ENCODE measurements around the gene CD48.
"Not testable (repeated sequence)": the region's sequence is repeated elsewhere in the genome, so short reads cannot be mapped to it uniquely, and the experiment has no call there.

Gene CD48

DNA sequence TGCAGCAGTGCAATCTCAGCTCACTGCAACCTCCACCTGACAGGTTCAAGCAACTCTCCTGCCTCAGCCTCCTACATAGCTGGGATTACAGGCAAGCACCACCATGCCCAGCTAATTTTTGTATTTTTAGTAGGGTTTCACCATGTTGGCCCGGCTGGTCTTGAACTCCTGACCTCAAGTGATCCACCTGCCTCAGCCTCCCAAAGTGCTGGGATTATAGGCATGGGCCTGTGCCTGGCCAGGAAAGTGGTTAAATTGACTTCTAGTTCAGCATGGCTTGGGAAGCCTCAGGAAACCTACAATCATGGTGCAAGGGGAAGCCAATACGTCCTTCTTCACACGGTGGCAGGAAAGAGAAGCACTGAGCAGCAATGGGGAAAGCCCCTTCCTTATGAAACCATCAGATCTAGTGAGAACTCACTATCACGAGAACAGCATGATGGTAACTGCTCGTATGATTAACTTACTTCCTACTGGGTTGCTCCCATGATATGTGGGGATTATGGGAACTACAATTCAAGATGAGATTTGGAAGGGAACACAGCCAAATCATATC, 981 bp upstream of the CD48 start:
- not testable (repeated sequence) for DNase-seq

DNA sequence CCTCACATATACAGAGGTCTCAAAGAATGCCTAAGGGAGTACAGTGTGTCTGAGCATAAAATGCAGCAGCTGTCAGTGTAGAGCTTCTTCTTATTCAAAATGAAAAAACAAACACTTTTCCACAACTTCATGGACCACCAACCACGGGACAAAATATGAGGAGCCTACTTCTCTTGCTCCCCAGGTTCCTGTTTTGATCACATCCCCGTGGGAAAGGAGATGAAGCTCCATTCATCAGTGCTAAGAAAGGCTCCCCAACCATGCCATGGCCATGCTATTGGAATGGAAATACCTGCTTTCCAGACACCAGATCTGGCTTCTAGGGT, 383 bp downstream of the CD48 start:
- no peak for DNase-seq

DNA sequence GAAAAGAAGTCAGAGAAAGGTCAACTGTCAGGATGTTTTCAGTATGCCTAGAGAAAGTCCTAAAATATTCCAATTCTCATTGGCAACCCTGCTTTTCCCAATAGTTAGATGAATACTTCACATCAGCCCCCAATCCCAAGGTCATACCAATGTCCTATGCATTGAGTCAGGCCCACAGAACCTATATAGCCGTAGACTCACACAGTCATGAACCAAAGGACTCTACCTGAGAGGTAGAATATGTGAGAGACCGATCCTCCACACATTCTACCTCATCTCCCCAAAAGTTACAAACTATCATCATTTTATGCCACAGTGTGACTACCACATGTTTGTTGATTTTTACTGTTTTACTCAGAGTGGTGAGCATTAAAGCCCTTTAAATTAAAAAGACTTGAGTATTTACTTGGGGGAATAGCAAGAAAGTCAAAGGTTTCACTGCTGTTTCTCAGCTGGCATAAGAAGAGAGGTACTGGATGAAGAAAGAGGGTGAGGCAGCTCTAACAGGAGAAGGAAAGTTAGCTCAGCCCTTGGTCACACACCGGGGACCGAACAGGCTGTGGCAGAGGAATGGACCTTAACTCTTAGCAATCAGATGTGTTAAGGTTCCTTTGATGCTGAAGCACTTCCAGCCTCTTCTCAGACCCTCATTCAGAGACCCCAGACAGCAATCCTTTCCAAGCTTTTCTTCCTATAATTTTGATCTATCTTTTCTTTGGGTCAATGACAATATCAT, 937 bp downstream of the CD48 start:
- no peak for DNase-seq

DNA sequence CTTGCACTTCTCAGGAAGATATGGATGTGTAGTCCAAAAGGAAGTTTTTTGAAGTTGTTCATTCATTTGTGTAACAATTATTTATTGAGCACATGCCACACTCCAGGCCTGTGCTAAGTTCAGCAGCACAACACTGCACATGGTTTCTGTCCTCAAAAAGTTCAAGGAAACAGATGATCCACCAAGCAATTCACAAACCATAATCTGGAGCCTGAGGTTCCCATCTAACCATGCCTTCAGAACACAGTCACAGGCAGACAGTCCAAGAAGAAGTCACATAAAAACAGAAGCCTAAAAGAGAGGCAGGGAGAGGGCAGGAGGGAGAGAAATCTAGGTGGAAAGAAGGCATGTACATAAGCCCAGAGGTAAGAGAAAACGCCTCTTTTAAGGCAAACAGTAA, 1.9 kb downstream of the CD48 start:
- no peak for DNase-seq

DNA sequence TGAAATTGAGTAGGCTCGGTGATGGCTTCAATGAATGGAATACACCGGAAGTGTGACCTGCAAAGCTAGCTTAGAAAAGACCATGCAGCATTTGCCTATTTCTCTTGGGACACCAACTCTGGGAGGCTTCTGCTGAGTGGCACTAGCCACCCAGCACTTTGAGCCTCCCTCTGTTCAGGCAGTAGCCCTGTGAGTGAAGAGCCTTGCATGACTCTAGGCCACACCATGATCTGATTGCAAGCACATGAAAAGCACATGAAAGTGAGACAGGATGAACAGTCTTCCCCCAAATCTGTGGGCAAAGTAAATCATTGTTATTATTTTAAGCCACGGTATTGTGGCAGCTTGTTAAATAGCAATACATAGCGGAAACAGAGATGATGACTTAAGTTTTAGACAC, 2.8 kb downstream of the CD48 start:
- DNase-seq = no peak

DNA sequence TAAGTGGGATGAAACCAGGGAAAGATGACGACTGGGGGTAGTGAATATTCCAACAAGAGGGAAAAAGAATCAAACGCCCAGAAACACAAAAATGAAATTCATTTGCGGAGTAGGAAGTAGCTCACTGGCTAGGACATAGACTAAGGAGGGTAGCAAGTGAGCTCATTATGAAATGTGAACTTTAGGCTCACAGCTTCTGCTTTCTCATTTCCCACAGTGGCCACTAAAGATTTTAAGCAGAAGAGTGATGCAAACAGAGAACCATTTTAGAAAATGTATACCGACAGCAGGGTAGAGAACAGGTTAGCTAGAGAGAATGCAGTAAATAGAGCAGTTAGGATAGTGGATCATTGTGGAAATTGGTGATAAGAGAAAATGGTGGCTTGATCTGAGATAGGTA, 3.5 kb downstream of the CD48 start:
- no peak for DNase-seq

DNA sequence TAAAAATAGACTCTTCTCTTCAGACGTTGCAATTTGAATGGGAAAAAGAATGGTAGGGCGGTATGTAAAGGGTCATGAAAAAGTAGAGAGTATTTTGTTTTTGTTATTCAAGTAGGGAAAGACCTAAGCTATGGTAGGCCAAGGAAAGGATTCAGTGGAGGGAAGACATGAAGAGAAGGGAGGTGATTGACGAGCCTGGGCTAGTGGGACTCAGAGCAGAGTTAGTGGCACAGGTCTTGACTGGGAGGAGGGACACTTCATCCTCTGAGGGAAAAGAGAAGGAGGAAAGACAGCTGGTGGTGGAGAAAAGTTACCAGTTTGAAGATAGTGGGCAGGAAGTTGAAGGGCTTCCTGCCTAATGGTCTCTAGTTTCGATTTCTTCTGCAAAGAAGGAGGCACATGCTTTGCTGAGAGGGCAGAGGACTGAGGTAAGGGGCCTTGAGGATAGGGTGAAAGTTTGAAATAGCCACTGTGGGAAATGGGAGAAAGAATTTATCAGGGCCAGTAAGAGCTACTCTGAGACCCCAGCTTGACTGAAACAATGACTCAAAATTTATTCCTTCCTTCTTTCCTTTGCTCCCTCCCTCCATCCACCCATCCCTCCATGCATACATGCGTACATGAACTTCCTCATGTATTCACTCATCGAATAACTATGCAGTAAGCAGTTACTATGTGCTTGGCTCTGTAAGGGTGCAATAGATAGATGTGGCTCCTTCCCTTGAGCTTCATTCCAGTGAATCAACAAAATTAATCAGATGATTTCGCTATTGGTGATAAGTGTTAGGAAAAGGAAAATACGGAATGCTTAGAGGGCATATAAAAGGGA, 4.2 kb downstream of the CD48 start:
- no peak for DNase-seq

DNA sequence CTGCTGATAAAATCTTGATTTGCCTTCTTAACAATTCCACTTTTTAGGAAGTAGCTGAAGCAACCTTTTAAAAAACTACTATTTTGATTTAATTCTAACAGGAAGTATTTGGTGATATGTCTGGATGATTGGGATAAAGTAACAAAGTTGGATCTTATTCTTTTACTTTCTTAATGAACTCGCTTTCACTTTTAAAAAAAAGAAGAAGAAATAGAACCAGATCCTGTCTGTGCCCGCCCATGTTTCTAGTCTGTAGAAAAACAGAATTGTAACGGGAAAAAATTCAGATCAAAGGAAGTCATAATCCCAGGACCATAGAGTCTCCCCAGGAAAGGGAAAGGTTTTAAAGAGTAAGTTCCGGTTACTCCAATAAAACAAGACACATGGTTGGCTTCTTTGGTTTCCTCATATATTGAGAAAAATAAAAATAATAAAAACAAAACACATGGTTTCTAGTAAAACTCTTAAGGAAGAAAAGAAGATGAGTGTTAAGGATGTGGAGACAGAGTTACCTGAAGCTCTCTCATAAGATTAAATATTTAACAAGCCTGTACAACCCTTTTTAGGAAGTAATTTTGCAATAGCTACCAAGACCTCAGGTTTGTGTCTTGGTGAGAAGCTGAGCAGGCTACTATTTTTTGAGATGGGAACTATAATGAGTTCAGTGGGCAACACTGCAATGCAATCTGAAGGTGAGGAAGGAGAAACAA, 4.9 kb downstream of the CD48 start:
- DNase-seq = no peak

DNA sequence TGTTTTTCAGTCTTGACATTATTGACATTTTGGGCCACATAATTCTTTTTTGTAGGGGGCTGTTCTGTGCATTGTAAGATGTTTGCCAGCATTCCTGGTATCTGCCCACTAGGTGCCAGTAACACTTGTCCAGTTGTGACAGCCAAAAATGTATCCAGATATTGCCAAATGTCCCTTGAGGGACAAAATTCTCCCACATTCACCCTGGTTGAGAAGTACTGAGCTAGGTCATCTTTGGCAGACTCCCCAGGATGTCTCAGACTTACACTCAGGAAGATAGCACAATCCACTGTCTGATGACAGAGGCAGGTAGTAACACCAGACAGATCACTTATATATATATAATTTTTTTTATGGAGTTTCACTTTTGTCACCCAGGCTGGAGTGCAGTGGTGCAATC, 5.9 kb downstream of the CD48 start:
- no peak for DNase-seq

DNA sequence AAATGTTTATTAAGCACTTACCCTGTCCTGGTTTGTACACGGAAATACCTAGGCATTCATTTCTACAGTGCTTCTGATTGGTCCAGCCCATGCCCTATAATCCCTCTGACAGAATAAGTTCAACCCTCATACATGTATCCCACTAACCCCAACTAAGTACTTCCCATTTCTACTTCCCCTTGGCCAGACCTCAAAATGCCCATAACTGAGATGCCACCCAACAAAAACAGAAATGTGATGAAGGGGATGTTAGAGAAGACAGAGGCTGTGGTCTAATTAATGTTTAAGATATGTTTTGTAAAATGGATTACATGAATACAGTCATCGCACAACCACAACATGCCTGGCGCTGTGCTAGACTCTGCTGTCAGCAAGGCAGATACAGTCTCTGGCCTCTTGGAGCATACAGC, 6.4 kb downstream of the CD48 start:
- not testable (repeated sequence) for DNase-seq

DNA sequence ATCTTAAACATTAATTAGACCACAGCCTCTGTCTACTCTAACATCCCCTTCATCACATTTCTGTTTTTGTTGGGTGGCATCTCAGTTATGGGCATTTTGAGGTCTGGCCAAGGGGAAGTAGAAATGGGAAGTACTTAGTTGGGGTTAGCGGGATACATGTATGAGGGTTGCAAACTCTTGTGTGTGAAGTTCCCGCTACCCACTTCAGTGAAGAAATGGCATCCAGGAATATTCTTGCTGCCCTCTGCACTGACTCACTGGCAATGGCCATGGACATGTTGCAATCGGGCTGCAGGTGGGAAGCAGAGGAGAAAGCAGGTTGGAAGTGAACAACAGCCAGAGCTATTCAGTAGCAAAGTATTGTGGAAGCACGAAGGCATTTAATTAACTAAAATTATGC, 7.4 kb downstream of the CD48 start:
- no peak for DNase-seq

DNA sequence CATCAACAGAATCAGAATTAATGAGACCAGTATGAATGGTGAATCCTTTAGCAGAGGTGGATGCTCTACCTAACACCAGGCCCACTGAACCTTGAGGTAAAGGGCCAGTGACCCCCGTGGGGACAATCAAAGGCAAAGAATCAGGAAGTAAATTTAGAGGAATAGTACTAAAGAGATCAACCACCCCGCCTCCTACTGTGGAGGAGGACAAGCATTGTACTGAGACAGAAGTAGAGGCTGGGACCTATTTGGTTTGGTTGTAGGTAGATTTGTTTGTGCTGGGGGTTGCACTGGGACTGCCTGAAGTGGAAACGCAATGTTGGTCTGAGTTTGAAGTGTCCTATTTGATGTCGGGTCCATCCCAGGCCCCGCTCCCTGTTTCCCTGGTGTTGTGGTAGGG, 9.5 kb downstream of the CD48 start:
- no peak for DNase-seq

DNA sequence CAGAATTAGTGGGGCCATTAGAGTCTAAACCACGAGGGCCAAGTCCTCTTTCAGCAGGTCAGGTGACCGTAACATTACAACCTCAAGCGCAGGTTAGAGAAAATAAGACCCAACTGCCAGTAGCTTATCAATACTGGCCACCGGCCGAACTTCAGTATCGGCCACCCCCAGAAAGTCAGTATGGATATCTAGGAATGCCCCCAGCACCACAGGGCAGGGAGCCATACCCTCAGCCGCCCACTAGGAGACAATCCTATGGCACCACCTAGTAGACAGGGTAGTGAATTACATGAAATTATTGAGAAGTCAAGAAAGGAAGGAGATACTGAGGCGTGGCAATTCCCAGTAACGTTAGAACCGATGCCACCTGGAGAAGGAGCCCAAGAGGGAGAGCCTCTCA, 19.2 kb downstream of the CD48 start:
- not testable (repeated sequence) for DNase-seq

DNA sequence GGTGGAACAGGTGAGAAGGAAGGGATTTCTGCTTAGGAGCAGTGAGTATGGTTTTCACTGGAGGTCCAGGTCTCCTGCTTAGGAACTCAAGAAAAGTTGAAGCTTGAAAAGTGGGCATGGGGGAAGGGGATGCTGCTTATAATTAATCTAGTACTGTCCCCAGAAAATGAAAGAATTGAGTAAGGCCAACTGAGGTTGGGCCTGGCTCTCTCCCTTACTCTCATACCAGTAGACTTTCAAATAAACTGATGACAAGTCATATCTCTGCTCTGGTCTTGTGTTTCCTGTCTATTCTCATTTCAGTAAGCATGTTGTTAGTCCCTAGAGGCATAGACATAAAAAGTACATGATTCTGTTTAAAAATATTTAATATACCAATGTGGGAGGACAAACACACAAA, 26.4 kb downstream of the CD48 start:
- DNase-seq = no peak

DNA sequence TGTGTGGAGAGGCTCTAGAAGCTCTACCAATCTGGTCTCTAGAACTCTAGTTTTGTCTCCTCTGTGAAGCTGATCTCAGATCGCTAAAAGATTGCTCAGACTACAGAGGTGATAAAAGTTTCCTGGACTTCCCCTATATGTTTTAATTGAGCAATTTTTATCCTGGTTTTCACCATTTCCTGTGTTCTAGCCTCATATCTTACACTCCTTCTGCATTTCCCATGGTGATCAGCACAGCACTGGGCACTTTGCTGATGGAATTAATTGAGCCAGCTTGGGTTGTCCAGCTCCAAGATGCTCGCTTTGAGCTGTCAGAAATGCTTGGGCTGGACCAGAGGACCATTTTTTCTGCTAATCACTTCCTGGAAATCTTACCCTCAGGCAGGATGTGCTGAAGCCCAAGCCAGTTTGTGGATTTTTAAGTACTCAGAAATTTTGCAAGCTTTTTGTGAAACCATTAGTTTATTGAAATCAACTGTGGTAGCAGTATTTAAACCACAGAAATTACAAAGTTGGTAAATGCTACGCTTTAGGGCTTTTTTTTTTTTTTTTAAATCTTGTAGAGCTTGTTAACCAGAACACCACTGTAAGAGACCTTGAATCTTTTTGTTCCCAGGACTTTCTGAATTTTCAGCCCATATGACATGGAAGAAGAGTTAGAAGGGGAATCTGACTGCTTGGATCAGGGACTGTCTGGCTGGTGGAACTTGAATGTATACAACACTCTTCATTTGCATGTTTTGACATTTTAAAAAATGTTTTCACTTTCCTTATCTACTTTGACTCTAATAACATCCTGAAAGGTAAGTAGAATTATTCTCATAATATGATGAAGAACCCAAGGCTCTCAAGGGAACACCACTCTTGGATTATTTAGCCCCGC, 28.4 kb downstream of the CD48 start:
- no peak for DNase-seq

DNA sequence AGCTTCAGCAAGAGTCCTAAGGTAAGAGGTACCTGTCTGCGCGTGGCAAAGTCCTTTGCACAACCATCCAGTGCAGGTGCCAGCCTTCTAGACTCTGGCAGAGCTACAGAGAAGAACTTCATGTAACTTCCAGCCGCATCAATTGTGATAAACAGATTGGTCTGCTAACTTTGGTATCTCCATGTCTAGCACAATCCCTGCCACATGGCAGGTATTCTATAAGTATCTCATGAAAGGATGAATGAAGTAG, 29.8 kb downstream of the CD48 start:
- no peak for DNase-seq

DNA sequence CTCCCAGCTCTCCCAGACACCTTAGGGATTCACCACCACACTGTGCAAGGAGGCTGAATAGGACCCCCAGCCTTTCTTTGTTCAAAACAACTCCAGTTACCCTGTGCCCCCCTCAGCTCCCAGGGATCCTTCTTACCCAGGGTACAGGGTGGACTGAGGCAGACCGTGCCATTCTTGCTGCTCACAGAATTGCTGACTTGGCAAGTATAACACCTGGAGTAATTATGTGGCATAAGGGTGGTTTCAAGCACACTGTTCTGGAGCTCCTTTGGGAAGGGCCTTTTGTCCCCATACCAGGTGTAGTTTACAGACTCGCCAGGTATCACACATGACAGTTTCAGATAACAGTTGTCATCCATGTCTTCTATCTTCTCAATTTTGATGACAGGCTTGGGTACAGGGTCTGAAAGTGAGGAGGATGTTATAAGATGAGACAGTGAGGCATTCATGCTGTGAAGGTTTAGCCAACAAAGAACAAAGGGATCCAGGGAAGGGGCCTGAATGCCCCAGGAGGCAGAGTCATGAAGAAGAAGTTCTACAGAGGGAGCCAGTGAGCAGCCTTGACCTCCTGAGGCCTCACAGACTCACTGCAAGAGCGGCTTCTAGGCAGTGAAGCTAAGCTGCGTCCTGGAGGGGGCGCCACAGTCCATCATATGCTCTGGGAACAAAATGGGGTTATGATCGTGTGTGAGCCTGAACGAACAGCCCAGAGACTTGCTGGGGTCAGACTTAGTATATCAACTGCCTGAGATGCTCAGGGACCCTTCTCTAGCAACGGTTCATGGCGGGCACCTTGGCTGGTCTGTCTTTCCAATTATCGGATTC, 30.3 kb downstream of the CD48 start:
- DNase-seq = peak; percentile 88

DNA sequence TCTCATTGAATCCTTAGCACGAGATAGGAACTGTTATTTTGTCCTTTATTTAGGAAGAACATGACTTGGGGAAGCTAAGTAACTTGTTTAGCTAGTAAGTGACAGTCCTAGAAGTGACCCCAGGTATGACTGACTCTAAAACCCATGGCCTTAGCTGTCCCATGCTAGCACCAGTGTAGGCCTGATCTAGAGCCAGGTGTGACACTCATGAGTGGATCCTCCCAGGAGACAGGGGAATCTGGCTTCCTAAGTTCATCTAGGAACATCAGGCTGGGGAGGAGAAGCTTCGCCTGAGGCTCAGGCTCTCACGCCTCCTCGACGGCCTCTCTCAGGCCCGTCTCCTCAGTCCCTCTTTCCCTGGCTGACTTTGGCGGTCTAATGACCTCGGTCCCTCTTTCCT, 31.2 kb downstream of the CD48 start:
- DNase-seq = no peak

DNA sequence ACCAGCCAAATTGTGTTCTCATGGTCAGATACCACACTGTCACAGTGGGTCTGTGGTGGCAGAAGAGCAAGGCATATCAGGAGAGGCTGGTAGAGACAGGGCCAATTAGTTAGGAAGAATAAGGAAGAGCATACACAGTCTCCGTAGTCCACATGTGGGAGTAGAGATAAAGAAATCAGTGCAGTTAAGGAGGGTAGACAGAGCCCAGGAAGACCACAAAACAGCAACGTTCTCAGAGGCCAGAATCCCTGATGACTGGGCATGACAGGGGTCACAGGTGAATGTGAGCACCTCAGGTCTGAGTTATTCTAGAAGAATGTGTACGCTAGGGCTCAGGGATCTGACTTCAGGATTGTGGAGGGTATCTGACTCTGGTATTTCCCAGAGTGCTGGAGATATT, 31.7 kb downstream of the CD48 start:
- DNase-seq = no peak

DNA sequence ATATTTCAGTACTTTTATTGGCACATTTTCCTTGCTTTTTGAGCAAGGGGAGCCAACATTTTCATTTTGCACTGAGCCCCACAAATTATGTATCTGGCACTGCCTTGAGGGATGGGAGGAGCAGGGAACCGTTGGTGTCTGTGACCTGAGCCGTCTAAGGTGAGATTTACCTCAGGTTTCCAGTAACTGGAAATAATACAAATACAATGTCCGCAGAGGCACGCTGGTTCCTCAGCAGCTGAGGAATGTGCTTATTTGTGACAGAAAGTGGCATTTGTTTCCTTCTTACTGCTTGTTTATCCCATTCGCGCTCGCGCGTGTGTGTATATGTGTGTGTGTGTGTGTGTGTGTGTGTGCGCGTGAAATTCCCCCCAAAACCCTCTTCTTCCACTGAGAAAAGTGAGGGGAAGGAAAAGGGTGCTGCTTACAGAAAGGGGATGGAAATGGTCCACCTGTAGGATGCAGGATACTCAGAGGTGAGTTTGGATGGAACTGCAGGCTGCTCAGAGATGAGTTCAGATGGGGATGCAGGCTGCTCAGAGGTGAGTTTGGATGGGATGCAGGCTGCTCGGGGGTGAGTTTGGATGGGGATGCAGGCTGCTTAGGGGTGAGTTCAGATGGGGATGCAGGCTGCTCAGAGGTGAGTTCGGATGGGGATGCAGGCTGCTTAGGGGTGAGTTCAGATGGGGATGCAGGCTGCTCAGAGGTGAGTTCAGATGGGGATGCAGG, 34.6 kb downstream of the CD48 start:
- DNase-seq = no peak

DNA sequence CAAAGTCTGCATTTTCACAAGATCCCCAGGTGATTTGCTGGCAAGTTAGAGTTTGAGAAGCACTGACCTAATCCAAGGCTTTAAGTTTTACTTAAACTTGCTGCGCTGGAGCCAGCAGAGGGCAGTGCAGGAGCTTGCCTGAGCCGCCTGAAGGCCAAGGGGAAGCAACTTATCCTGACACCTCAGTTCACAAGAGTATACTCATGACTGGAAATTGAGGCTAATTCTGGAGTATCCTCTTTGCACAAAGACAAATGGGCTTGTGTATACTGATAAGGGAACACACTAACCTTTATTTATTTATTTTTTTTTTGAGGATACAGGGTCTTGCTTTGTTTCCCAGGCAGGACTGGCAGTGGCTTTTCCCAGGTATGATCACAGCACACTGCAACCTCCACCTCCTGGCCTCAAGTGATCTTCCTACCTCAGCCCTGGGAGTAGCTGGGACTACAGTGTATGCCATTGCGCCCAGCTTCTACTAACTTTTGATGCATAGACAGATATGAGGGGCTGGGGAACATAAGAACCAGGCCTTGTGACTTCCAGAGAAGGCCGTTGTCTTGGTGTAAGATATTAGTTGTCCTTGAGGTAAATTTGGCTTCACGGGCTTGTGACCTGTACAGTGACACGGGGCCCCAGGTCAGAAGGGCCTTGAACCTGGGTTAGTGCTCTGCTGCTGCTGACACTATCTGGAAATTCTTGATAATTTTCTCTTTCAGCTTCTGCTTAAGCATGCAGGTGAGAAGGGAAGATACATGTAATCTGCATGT, 35.8 kb downstream of the CD48 start:
- DNase-seq = peak; percentile 75

Measured in activated gamma-delta T cell treated with Interleukin-2 at 50 U/mL for 16 hours (primary cell).